Activated CD4-positive, alpha-beta memory T cell treated with anti-CD3 and anti-CD28 coated beads, Interleukin-2, amount 10 ng/mL, durations not matched to agents 7 days and 5 days (primary cell): Measurements from ENCODE around the gene LY6G6D. TPM values are rescaled to one million over a fixed set of nuclear protein-coding genes. Genes with fewer than 3 reads are reported as not detected.
A peak's percentile ranks its signal among the peaks of the same experiment; 100 is the strongest.

Experiments used
- CTCF ChIA-PET: fragments of 350-600 bp; sonication (Branson Sonifier 250); formaldehyde crosslinking; loops from one replicate; lab custom pipeline; 2021; ENCODE audit warnings: antibody characterized with exemption, inconsistent platforms; lab: Charles Lee
- POLR2A ChIA-PET: fragments of 350-600 bp; sonication (Branson Sonifier 250); formaldehyde crosslinking; loops from one replicate; lab custom pipeline; 2021; ENCODE audit warnings: antibody characterized with exemption; lab: Charles Lee
- DNase-seq: peaks from one replicate; pipeline ENCODE4 v3.0.0-alpha.2; 2020
- H3K27ac Mint-ChIP-seq: one replicate; pipeline ENCODE4 v1.8.0; 2021; ENCODE audit warnings: mild to moderate bottlenecking, mixed read lengths
- H3K27me3 Mint-ChIP-seq: one replicate; pipeline ENCODE4 v1.8.0; 2021; ENCODE audit warnings: mixed read lengths
- H3K36me3 Mint-ChIP-seq: one replicate; pipeline ENCODE4 v1.8.0; 2021; ENCODE audit warnings: low read depth, mixed read lengths
- H3K4me1 Mint-ChIP-seq: one replicate; pipeline ENCODE4 v1.8.0; 2021; ENCODE audit warnings: mixed read lengths
- H3K4me3 Mint-ChIP-seq: one replicate; pipeline ENCODE4 v1.8.0; 2021; ENCODE audit warnings: mild to moderate bottlenecking, mixed read lengths
- H3K9me3 Mint-ChIP-seq: one replicate; pipeline ENCODE4 v1.8.0; 2021; ENCODE audit warnings: mixed read lengths
- total RNA-seq, 2 experiments: library from RNA; stranded (reverse); gene quantifications; one replicate each; pipeline ENCODE4 v1.2.3, GENCODE V29; 2021

The LY6G6D gene
- total RNA-seq, 2 experiments from 2014 or later = not detected

DNA sequence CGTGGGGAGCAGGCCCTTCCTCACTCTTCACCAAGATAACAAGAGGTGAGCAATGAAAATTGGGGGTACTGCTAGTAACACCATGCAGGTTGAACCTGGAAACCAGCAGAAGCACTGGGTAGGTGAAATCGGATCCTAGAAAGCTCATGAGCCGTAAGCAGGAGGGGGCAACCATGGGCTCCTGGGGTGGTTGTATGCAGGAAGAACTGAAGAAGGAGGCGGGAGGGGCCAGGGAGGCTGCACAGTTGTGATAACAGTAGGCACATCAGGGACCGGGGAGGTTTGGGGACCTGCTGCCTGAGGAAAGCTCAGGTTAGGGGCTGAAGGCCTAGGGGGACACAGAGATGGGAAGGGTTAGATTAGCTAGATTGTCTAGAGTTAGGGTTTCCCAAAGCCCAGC lies 28.7 kb upstream of the LY6G6D start:
- peaks cover 31% of the 10 kb centered on the region for H3K36me3 Mint-ChIP-seq
- ChIA-PET POLR2A (interaction anchor here (1.1 to 1.9 kb wide), 2 partner anchors 17 to 52 kb away, joined by 3 to 5 read pairs; partner anchors contain the start of gene ABHD16A), CTCF (interaction anchor here (1.7 kb wide), 1 partner anchor 266 kb away, joined by 3 read pairs; no protein-coding TSS in a partner anchor)
- no peaks in the 10 kb centered on the region for H3K27me3 Mint-ChIP-seq
- no peak for DNase-seq
- no peaks in the 10 kb centered on the region for H3K9me3 Mint-ChIP-seq
- H3K27ac Mint-ChIP-seq = no peak overlapping the region
- peaks cover 7% of the 10 kb centered on the region for H3K4me1 Mint-ChIP-seq
- no peak overlapping the region for H3K4me3 Mint-ChIP-seq

DNA sequence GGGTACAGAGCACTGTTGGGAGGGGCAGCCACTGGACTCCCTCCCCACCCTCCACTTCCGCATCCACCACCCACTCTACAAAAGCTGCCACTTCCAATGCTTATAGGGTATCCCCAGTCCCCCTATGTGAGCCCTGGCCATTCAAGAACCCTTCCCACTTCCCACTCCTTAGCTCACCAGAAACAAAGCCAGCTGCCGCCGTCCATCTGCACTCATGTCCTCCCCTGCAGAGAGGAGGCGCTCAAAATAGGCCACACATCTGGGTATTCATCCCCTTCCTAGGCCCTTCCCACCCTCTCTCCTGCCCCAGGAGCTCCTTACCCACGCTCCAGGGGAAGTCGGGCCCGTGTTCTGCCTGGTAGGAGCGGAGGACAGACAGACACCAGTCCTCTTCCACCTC lies 27.8 kb upstream of the LY6G6D start:
- Mint-ChIP-seq H3K4me1 (peaks cover 3% of the 10 kb centered on the region), H3K27ac (no peak overlapping the region), H3K27me3 (no peaks in the 10 kb centered on the region), H3K4me3 (no peak overlapping the region), H3K9me3 (no peaks in the 10 kb centered on the region), H3K36me3 (peaks cover 33% of the 10 kb centered on the region)
- CTCF ChIA-PET = no interaction called here
- DNase-seq = no peak
- POLR2A ChIA-PET = interaction anchor here (1.0 to 1.2 kb wide), 2 partner anchors 21 to 24 kb away, joined by 3 read pairs; no protein-coding TSS in a partner anchor

DNA sequence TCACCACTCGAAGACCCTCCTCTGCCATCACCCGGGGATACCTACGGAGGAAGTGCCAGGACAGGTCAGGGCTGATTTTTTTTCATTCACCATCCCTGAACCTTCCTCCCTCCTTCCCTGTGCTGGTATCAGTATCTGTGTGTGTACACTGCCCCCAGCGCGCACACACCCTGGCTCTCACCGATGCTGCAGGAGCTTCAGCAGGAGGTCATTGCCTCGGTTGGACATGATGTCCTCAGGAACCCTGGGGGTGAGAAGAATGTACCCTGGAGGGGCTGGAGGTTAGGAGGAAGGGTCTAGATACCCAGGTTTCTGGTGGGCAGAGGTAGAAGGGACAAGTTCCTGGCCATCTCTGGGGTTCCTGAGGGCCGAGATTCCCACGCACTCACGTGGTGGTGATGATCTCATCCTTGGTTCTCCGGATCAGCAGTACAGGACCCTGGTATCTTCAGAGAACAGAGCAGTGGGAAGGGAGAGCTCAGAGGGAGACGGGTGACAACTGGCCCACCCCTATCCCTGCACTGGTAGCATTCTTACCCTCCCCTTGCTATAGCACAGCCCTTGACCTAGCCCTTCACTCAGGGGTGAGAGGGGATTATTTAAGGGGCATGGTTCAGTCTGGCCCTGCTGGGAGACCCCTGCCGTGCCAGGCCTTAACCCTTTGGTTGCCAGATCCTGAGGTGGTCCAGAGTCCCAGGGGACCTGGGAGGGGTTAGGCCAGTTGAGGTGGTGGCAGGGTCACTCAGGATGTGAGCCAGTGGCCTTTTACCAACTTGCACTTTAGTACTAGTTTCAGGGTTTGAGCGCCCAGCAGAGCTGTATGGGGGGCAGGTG lies 27.1 kb upstream of the LY6G6D start:
- no peak overlapping the region for H3K27ac Mint-ChIP-seq
- ChIA-PET POLR2A (interaction anchor here (1.0 to 1.2 kb wide), 2 partner anchors 21 to 24 kb away, joined by 3 read pairs; no protein-coding TSS in a partner anchor), CTCF (interaction anchor here (1.0 kb wide), 1 partner anchor 16 kb away, joined by 4 read pairs; no protein-coding TSS in a partner anchor)
- H3K27me3 Mint-ChIP-seq = no peaks in the 10 kb centered on the region
- H3K9me3 Mint-ChIP-seq = no peaks in the 10 kb centered on the region
- peaks cover 3% of the 10 kb centered on the region for H3K4me1 Mint-ChIP-seq
- peaks cover 39% of the 10 kb centered on the region for H3K36me3 Mint-ChIP-seq
- H3K4me3 Mint-ChIP-seq = no peak overlapping the region
- no peak for DNase-seq

DNA sequence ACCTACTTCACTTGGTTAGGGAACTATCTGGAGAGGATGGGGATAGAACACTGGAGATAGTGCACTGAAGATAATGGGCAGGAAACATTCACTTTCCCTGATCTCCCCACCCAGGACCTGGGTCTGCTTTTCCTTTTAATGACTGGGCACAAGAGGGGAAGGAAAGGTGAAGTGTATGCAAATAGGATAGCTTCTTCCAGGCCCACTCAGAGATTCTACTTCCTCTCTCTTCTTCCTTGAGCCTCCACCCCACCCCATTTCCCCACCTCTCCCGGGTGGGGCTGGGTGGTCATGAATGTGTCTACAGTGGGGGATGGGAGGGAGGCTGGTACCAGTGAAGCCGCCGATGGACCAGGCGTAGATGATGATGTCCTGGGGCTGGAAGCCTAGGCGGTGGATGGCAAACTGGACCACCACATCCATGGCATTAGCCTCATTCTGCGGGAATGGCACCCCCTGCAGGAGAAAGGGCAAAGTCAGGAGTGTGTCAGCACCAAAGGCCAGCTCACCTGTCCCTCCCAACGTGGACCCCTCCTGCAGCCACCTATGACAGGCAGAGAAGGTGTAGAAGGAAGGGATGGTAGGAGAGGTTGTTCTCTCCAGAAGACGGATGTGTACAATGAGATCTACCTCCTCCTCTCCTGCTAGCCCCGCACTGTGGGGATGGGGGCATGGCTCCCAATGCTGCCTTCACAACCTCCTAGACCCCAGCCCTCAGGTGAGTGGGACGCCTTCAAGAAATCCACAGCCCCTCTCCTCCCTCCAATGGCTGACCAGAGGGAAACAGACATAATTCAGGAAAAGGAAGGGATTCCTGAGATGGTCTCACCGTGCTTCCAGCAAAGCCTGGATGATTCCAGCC lies 25.7 kb upstream of the LY6G6D start:
- ChIA-PET CTCF (interaction anchor here (0.6 to 1.6 kb wide), 6 partner anchors 8 to 212 kb away, joined by 3 to 7 read pairs (median 4); partner anchors contain the start of genes CLIC1 and LY6G5C), POLR2A (interaction anchor here (1.0 to 4.1 kb wide), 3 partner anchors 8 to 17 kb away, joined by 4 to 15 read pairs (median 4); partner anchors contain the start of genes ABHD16A and LY6G5C)
- no peak for DNase-seq

DNA sequence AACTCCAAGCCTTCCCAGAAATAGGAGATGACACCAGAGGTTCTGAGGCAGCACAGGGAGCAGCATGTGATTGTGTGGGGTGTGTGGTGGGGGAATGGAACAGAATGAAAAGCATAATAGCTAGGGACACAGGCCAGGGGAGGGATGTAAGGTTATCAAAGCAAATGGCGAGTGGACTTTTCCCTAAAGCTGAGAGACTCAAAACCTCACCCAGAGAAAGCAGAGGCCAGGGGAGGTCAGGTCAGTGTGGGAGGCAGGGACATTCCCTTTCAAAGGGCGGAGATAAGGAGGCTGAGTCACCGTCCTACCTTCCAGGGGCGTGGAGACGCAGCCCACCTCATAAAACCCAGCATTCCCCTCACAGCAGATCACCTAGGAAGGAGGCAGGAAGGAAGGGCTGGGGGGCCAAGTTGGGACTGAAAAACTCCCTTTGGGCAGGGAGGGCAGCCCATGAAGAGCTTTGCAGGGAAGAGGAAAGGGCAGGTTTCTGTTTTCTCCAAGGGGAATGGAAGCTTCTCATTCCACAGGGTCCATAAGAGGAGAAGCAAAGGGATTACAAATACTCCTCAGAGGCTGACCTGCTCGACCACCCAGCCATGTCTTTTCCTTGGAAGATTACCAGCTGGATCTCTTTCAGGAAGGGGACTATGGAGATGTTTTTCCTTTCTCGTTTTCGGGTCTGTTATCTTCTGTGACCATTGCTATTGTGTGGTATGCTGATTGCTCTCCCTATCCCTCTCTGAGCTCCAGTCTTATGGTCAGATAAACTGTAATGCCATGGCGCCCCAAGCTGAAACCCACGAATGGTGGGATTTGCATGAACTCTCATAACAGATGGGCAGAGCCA lies 24.7 kb upstream of the LY6G6D start:
- H3K27ac Mint-ChIP-seq = peak overlapping the region; percentile 9
- CTCF ChIA-PET = interaction anchor here (0.6 to 1.6 kb wide), 6 partner anchors 9 to 211 kb away, joined by 3 to 7 read pairs (median 4); partner anchors contain the start of genes CLIC1 and LY6G5C
- no peaks in the 10 kb centered on the region for H3K27me3 Mint-ChIP-seq
- H3K36me3 Mint-ChIP-seq = peaks cover 51% of the 10 kb centered on the region
- peaks cover 3% of the 10 kb centered on the region for H3K4me1 Mint-ChIP-seq
- H3K9me3 Mint-ChIP-seq = no peaks in the 10 kb centered on the region
- H3K4me3 Mint-ChIP-seq = no peak overlapping the region
- no peak for DNase-seq
- POLR2A ChIA-PET = interaction anchor here (1.0 to 4.1 kb wide), 5 partner anchors 9 to 49 kb away, joined by 3 to 15 read pairs (median 4); partner anchors contain the start of genes ABHD16A, LY6G5C and MSH5

More for the DNA sequence above, 25.7 kb upstream of the LY6G6D start:
- no peak overlapping the region for H3K4me3 Mint-ChIP-seq
- H3K27me3 Mint-ChIP-seq = no peaks in the 10 kb centered on the region
- no peak overlapping the region for H3K27ac Mint-ChIP-seq
- H3K36me3 Mint-ChIP-seq = peaks cover 46% of the 10 kb centered on the region
- peaks cover 3% of the 10 kb centered on the region for H3K4me1 Mint-ChIP-seq
- H3K9me3 Mint-ChIP-seq = no peaks in the 10 kb centered on the region

DNA sequence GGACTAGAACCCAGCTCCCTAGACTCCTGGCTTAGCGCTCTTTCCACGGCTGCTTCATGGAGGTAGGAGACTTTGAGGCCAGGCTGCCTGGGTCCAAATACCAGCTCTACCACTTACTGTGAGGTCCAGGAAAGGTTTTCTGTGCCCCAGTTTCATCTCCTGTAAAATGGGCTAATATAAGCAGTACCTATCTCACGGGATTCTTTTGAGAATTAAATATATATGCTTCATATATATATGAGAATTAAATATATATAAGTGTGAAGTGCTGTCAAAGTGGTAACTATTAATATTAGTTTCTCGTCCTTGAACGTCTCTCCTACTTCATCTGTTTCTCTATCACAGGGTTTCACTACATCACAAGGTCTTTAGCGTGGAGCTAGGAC lies 24.1 kb upstream of the LY6G6D start:
- Mint-ChIP-seq H3K27me3 (no peaks in the 10 kb centered on the region), H3K36me3 (peaks cover 50% of the 10 kb centered on the region), H3K27ac (no peak overlapping the region), H3K4me3 (no peak overlapping the region), H3K4me1 (peaks cover 3% of the 10 kb centered on the region), H3K9me3 (no peaks in the 10 kb centered on the region)
- CTCF ChIA-PET = interaction anchor here (0.7 to 1.6 kb wide), 2 partner anchors 10 to 46 kb away, joined by 4 to 7 read pairs; partner anchors contain the start of gene LY6G5C
- no peak for DNase-seq
- POLR2A ChIA-PET = interaction anchor here (1.2 to 4.1 kb wide), 4 partner anchors 10 to 49 kb away, joined by 3 to 15 read pairs (median 4); partner anchors contain the start of genes ABHD16A, LY6G5C and MSH5

DNA sequence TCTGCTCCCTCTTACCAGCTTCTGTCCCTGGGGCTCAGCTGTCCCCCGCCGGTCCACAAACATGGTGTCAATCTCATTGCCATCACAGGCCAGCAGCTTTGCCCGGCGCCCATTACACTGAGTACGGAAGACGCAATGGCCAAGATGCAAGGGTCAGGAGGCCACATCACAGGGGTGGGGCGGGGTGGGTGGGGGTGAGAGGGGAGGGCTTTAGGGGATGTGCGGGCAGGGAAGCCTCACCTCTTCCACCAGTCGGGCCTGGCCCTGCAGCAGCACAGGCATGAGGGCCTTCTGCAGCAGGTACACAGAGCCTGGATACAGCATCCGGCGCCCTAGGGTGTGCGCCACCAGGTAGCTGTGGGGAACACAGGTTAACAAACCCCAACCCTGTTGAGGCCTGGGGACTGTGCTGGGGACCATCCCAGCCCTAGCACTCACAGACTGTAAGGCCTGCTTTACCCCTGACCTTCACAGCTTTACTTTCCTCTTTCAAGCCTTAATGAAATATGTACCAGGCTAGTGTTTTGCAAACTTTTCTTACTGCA lies 23.5 kb upstream of the LY6G6D start:
- no peaks in the 10 kb centered on the region for H3K9me3 Mint-ChIP-seq
- H3K4me3 Mint-ChIP-seq = no peak overlapping the region
- peaks cover 3% of the 10 kb centered on the region for H3K4me1 Mint-ChIP-seq
- DNase-seq = no peak
- no peak overlapping the region for H3K27ac Mint-ChIP-seq
- POLR2A ChIA-PET = interaction anchor here (1.1 to 4.1 kb wide), 5 partner anchors 10 to 87 kb away, joined by 3 to 15 read pairs (median 4); partner anchors contain the start of genes ABHD16A and MSH5
- no peaks in the 10 kb centered on the region for H3K27me3 Mint-ChIP-seq
- H3K36me3 Mint-ChIP-seq = peaks cover 49% of the 10 kb centered on the region
- CTCF ChIA-PET = no interaction called here

DNA sequence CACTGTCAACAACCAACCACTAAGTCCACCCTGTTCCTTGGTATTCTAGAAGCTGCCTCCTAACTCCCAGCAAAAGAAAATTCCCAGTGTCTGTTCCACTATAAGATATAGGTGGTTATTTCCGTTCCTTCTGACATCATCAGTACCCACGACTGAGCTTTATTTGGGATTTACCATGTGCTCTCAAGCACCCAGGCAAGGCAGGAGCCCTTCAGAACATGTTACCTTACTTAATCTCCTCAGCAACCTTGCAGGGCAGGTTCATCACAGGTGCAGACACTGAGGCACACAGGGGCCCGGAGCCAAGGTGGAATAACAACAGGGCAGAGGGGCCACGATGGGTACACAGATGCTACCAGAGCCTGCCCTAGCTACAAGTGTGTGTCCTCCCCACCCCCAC lies 22.8 kb upstream of the LY6G6D start:
- H3K27ac Mint-ChIP-seq = no peak overlapping the region
- peaks cover 55% of the 10 kb centered on the region for H3K36me3 Mint-ChIP-seq
- peaks cover 7% of the 10 kb centered on the region for H3K4me1 Mint-ChIP-seq
- H3K27me3 Mint-ChIP-seq = no peaks in the 10 kb centered on the region
- CTCF ChIA-PET = no interaction called here
- no peak for DNase-seq
- H3K9me3 Mint-ChIP-seq = no peaks in the 10 kb centered on the region
- POLR2A ChIA-PET = interaction anchor here (1.1 to 4.1 kb wide), 4 partner anchors 10 to 86 kb away, joined by 3 to 15 read pairs (median 4); partner anchors contain the start of genes ABHD16A and MSH5
- no peak overlapping the region for H3K4me3 Mint-ChIP-seq

DNA sequence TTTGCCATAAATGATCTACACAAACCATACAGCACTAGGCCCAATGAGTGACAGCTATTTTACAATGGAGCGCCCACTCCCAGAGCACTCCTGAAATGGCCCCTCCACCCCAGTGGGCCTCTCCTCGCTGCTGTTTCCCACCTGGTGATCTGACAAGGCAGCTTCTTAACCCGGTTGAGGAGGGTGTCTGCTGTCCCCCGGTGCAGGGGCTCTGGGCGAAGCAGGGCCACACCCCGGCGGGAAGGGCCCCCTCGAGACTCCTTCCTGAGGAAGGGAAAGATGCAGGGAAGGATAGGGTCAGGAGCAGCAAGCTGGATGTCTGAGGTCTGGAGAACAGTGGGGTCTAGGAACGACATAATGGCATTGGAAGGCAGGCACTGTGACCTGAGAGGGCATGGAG lies 22.3 kb upstream of the LY6G6D start:
- CTCF ChIA-PET = no interaction called here
- POLR2A ChIA-PET = interaction anchor here (1.3 to 4.1 kb wide), 2 partner anchors 10 to 11 kb away, joined by 3 to 15 read pairs; partner anchors contain the start of gene ABHD16A
- H3K4me3 Mint-ChIP-seq = no peak overlapping the region
- peaks cover 54% of the 10 kb centered on the region for H3K36me3 Mint-ChIP-seq
- no peaks in the 10 kb centered on the region for H3K9me3 Mint-ChIP-seq
- H3K4me1 Mint-ChIP-seq = peaks cover 12% of the 10 kb centered on the region
- DNase-seq = no peak
- H3K27ac Mint-ChIP-seq = no peak overlapping the region
- H3K27me3 Mint-ChIP-seq = no peaks in the 10 kb centered on the region

DNA sequence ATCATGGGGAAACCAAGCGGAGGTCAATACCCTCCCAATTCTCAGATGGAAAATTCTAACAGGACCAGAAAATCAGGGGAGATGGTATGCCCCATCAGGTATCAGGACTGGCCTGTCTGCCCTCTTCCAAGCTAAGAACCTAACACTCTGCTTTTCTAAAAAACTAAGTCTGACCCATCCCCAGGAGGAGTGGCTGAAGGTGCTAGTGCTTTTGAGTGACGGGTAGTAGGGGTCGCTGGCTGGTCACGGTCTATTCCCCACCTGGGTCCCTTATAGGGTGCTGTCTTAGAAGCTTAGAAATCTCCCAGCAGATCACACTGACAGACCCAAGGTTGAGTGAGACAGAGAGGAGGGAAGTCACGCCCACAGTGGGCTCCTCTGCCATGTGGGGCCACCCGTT lies 21.6 kb upstream of the LY6G6D start:
- Mint-ChIP-seq H3K27me3 (no peaks in the 10 kb centered on the region), H3K9me3 (no peaks in the 10 kb centered on the region), H3K4me1 (peaks cover 15% of the 10 kb centered on the region), H3K4me3 (no peak overlapping the region), H3K36me3 (peaks cover 55% of the 10 kb centered on the region), H3K27ac (no peak overlapping the region)
- POLR2A ChIA-PET = interaction anchor here (1.9 kb wide), 2 partner anchors 15 to 45 kb away, joined by 4 to 8 read pairs; no protein-coding TSS in a partner anchor
- CTCF ChIA-PET = interaction anchor here (0.9 kb wide), 1 partner anchor 12 kb away, joined by 3 read pairs; no protein-coding TSS in a partner anchor
- no peak for DNase-seq

DNA sequence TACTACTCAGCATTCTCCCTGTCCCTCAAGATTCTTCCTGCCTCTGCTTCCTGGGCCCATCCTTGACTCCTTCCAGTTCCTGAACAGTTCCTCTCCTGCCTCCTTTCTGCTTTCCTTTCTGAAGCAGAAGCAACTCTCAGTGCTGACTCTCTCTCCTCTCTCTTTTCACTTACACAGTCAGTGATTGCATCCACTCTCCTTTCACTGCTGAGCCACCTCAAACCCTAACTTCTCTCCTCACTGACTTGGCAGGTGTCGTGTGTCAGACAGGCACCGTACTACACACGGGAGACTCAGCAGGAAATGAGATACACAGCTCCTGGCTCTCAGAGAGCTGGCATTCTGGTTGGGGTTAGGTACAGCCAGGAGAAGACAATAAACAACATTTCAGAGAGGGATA lies 17.6 kb upstream of the LY6G6D start:
- H3K9me3 Mint-ChIP-seq = no peaks in the 10 kb centered on the region
- peaks cover 53% of the 10 kb centered on the region for H3K36me3 Mint-ChIP-seq
- H3K27me3 Mint-ChIP-seq = no peaks in the 10 kb centered on the region
- peaks cover 35% of the 10 kb centered on the region for H3K4me1 Mint-ChIP-seq
- peak overlapping the region; percentile 22 for H3K27ac Mint-ChIP-seq
- no peak overlapping the region for H3K4me3 Mint-ChIP-seq
- ChIA-PET CTCF (interaction anchor here (1.4 kb wide), 1 partner anchor 41 kb away, joined by 5 read pairs; no protein-coding TSS in a partner anchor), POLR2A (interaction anchor here (0.5 kb wide), 1 partner anchor 189 kb away, joined by 3 read pairs; no protein-coding TSS in a partner anchor)
- no peak for DNase-seq
